ENCODE data around the gene FHAD1. TPM values are rescaled to one million over a fixed set of nuclear protein-coding genes. Genes with fewer than 3 reads are reported as not detected.

Gene FHAD1
- total RNA-seq, 2 donors from 2014 or later = 0.27 to 6.5 TPM

GRCh38 chr1:15273274-15273673 is 26.3 kb downstream of the FHAD1 start:
- 91% methylated on average over 2 of the region's 2 CpGs for WGBS
- DNase-seq (ENCODE audit: low spot score) = no peak
- H3K27ac ChIP-seq = no peak overlapping the region
- no peak overlapping the region for H3K4me3 ChIP-seq
- TF ChIP-seq POLR2AphosphoS5 (IDR thresholded peaks at IDR 0.05) (no peak), POLR2A (IDR thresholded peaks at IDR 0.05) (no peak)
- TF ChIP-seq, protein P1, sequence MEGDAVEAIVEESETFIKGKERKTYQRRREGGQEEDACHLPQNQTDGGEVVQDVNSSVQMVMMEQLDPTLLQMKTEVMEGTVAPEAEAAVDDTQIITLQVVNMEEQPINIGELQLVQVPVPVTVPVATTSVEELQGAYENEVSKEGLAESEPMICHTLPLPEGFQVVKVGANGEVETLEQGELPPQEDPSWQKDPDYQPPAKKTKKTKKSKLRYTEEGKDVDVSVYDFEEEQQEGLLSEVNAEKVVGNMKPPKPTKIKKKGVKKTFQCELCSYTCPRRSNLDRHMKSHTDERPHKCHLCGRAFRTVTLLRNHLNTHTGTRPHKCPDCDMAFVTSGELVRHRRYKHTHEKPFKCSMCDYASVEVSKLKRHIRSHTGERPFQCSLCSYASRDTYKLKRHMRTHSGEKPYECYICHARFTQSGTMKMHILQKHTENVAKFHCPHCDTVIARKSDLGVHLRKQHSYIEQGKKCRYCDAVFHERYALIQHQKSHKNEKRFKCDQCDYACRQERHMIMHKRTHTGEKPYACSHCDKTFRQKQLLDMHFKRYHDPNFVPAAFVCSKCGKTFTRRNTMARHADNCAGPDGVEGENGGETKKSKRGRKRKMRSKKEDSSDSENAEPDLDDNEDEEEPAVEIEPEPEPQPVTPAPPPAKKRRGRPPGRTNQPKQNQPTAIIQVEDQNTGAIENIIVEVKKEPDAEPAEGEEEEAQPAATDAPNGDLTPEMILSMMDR (IDR thresholded peaks at IDR 0.05) = no peak
- no peaks in the 10 kb centered on the region for H3K27me3 ChIP-seq (replicated peaks; ENCODE audit: insufficient read depth)
- intact Hi-C loops (cut with DNase I) = loop anchor here (2.0 kb wide), 1 partner anchor 144 kb away; no protein-coding TSS in a partner anchor
- no peaks in the 10 kb centered on the region for H3K36me3 ChIP-seq
- H3K4me1 ChIP-seq (replicated peaks) = no peaks in the 10 kb centered on the region
- H3K9me3 ChIP-seq = no peaks in the 10 kb centered on the region

DNA sequence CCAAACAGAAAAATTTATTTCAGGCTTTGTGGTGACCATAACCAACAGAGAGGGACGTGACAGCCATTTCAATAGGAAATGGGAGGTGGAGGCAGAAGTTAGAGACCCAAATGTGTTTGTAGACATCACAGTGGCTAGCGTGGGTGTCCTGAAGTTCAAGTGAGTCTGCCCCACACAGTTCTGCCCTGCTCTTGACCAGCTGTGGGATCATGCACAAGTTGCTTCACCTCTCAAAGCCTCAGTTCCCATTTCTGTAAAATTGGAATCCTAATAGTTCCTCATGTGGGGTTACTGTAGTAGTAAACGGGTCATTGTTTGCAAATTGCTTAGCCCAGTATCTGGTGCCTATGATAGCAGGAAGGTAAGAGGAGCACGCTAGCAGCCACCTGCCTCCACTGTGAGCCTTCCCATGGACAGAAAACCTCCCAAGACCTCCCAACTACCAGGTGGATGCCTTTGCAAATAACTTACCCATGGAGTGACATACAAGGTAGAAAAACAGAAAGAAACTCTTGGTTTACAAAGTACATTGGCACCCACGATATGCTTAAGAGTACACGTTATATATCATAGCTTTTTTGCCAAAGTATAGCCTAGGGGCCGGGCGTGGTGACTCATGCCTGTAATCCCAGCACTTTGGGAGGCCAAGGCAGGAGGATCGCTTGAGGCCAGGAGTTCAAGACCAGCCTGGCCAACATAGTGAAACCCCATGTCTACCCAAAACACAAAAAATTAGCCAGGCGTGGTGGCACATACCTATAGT is 29.1 kb downstream of the FHAD1 start:
- H3K36me3 ChIP-seq = no peaks in the 10 kb centered on the region
- no peak for DNase-seq (ENCODE audit: low spot score)
- H3K4me1 ChIP-seq (replicated peaks) = no peaks in the 10 kb centered on the region
- H3K27me3 ChIP-seq (replicated peaks; ENCODE audit: insufficient read depth) = no peaks in the 10 kb centered on the region
- no peak overlapping the region for H3K4me3 ChIP-seq
- H3K27ac ChIP-seq = no peak overlapping the region
- WGBS = 87% methylated on average over 10 of the region's 10 CpGs
- no peaks in the 10 kb centered on the region for H3K9me3 ChIP-seq
- intact Hi-C loops (cut with DNase I) = no loop called here
- no peak for TF ChIP-seq POLR2A (IDR thresholded peaks at IDR 0.05)
- TF ChIP-seq POLR2AphosphoS5 (IDR thresholded peaks at IDR 0.05) = no peak
- TF ChIP-seq, protein P1 (IDR thresholded peaks at IDR 0.05) = no peak

GRCh38 chr1:15276691-15277446 is 29.8 kb downstream of the FHAD1 start:
- Histone ChIP-seq H3K9me3 (no peaks in the 10 kb centered on the region), H3K27ac (no peak overlapping the region), H3K4me1 (replicated peaks) (no peaks in the 10 kb centered on the region), H3K36me3 (no peaks in the 10 kb centered on the region), H3K27me3 (replicated peaks; ENCODE audit: insufficient read depth) (no peaks in the 10 kb centered on the region), H3K4me3 (no peak overlapping the region)
- 90% methylated on average over 11 of the region's 11 CpGs for WGBS
- DNase-seq (ENCODE audit: low spot score) = no peak
- no peak for TF ChIP-seq POLR2AphosphoS5 (IDR thresholded peaks at IDR 0.05)
- TF ChIP-seq POLR2A (IDR thresholded peaks at IDR 0.05) = no peak
- TF ChIP-seq, protein P1 (IDR thresholded peaks at IDR 0.05) = no peak
- intact Hi-C loops (cut with DNase I) = no loop called here

DNA sequence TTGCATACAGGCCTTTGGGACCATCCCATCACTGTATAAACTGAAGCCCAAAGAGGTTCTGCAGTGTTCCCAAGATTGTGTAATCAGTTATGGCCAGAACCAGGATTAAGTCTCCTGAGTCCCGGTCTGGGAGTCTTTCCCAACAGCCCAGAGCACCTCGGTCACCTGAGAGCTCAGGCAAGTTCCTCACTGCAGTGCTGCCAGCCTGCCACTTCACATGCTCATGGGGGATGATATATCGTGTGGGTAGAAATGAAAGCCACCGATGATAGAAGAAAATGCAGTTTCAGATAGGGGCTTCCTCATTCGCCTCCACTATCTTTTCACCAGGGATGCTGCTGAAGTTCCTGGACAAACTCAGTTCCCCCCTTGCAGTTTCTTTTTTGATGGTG is 30.4 kb downstream of the FHAD1 start:
- no peaks in the 10 kb centered on the region for H3K27me3 ChIP-seq (replicated peaks; ENCODE audit: insufficient read depth)
- H3K4me3 ChIP-seq = no peak overlapping the region
- no peak for TF ChIP-seq POLR2A (IDR thresholded peaks at IDR 0.05)
- TF ChIP-seq, protein P1 (IDR thresholded peaks at IDR 0.05) = no peak
- no peak for TF ChIP-seq POLR2AphosphoS5 (IDR thresholded peaks at IDR 0.05)
- intact Hi-C loops (cut with DNase I) = no loop called here
- no peaks in the 10 kb centered on the region for H3K9me3 ChIP-seq
- no peaks in the 10 kb centered on the region for H3K4me1 ChIP-seq (replicated peaks)
- WGBS = 90% methylated on average over 5 of the region's 5 CpGs
- H3K36me3 ChIP-seq = no peaks in the 10 kb centered on the region
- no peak overlapping the region for H3K27ac ChIP-seq
- DNase-seq (ENCODE audit: low spot score) = no peak

Data from prostate gland (tissue), 2 donors.